Measurements from ENCODE around the gene MGAT5B.

The MGAT5B gene

DNA sequence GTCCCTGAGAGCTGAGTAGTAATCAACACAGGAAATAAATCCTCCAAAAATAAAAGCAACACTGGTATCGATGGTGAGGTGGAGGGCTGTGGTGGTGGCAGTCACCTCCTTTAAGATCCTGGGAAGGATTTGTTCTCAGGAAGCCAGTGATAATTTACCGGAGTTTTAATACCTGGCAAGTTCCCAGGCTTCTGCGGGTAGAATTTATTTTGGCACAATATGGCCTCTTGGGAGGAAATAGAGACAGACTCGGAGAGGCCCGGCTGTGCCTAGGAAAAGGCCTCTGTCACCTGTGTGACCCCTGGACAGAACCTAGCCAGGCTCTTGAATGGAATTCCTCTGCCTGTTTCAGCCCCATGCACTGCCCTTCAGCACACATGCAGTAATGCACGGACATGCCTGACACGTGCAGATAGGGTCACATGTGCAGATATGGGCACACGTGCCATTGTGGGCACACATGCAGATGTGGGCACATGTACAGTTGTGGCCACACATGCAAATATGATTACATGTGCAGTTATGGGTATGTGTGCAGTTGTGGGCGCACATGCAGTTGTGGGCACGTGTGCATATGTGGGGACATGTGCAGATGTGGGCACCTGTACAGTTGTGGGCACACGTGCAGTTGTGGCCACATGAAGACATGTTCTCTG, 33.5 kb downstream of the MGAT5B start:
- TF ChIP-seq, protein P1, sequence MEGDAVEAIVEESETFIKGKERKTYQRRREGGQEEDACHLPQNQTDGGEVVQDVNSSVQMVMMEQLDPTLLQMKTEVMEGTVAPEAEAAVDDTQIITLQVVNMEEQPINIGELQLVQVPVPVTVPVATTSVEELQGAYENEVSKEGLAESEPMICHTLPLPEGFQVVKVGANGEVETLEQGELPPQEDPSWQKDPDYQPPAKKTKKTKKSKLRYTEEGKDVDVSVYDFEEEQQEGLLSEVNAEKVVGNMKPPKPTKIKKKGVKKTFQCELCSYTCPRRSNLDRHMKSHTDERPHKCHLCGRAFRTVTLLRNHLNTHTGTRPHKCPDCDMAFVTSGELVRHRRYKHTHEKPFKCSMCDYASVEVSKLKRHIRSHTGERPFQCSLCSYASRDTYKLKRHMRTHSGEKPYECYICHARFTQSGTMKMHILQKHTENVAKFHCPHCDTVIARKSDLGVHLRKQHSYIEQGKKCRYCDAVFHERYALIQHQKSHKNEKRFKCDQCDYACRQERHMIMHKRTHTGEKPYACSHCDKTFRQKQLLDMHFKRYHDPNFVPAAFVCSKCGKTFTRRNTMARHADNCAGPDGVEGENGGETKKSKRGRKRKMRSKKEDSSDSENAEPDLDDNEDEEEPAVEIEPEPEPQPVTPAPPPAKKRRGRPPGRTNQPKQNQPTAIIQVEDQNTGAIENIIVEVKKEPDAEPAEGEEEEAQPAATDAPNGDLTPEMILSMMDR (IDR thresholded peaks at IDR 0.05; ENCODE audit: low read depth, low read length), result no peak
- Histone ChIP-seq H3K4me3 (ENCODE audit: low read depth, low read length) (no peak overlapping the region), H3K27me3 (no peaks in the 10 kb centered on the region)

DNA sequence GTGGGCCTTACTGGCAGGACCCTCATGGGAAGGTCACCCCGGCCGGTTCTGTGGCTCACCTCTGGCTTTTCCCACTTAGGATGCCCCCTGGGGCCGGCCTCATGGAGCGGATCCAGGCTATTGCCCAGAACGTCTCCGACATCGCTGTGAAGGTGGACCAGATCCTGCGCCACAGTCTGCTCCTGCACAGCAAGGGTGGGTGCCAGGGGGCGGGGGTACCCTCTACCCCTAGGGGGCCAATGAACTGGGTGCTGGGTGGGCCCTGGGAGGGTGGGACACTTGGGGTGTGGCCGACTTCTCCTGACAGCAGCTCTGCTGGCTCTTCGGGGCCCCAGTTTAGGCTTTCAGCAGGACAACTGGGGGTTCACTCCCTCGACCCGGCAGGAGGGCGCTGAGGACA, 34.3 kb downstream of the MGAT5B start:
- Histone ChIP-seq H3K4me1 (peaks cover 9% of the 10 kb centered on the region; the same call in 1 of the 2 replicates), H3K36me3 (peaks cover 35% of the 10 kb centered on the region), H3K9me3 (no peaks in the 10 kb centered on the region), H3K4me3 (ENCODE audit: low read depth, low read length) (no peak overlapping the region), H3K27me3 (no peaks in the 10 kb centered on the region)
- TF ChIP-seq, protein P1 (IDR thresholded peaks at IDR 0.05; ENCODE audit: low read depth, low read length), result no peak
- DNase-seq, result no peak

More for the DNA sequence above, 33.5 kb downstream of the MGAT5B start:
- no peak for DNase-seq
- Histone ChIP-seq H3K4me1 (peaks cover 9% of the 10 kb centered on the region; the same call in 1 of the 2 replicates), H3K36me3 (peaks cover 34% of the 10 kb centered on the region), H3K9me3 (no peaks in the 10 kb centered on the region)

DNA sequence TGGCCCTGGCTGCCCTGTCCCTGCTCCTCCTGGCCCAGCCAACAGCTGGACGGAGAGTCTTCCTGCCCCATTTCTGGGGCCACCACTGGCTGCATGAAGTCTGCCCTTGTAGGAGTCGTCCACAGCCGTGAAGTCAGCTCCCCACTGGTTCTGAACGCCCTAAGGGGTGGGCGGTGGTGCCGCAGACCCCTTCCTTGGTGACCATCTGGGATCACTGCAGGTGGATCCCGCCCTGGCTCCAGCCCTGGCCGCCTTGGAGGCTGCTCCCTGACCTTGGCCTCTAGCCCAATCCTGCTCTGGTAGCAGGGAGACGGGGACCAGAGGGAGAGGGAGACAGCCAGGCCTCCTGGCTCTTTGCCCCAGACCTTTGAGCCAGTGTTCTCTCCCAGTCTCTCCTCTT, 35.4 kb downstream of the MGAT5B start:
- no peak for DNase-seq
- TF ChIP-seq, protein P1 (IDR thresholded peaks at IDR 0.05; ENCODE audit: low read depth, low read length), result no peak
- Histone ChIP-seq H3K4me1 (peaks cover 9% of the 10 kb centered on the region; the same call in 1 of the 2 replicates), H3K27me3 (no peaks in the 10 kb centered on the region), H3K4me3 (ENCODE audit: low read depth, low read length) (no peak overlapping the region), H3K36me3 (peaks cover 38% of the 10 kb centered on the region), H3K9me3 (no peaks in the 10 kb centered on the region)

DNA sequence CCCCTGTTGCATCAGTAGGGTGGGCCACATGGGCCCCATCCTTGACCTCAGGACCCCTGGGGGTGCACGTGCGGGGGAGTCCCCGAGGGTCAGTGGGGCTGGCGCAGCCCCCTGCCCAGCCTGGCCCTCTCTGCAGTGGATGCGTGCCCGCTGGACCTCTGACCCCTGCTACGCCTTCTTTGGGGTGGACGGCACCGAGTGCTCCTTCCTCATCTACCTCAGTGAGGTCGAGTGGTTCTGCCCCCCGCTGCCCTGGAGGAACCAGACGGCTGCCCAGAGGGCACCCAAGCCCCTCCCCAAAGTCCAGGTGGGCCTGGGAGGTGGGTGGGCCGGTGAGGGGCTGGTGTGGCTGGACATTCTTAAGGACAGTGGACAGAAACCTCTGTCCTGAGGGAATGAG, 35.9 kb downstream of the MGAT5B start:
- no peaks in the 10 kb centered on the region for H3K9me3 ChIP-seq
- no peak overlapping the region for H3K4me3 ChIP-seq (ENCODE audit: low read depth, low read length)
- no peak for DNase-seq
- peaks cover 9% of the 10 kb centered on the region; the same call in 1 of the 2 replicates for H3K4me1 ChIP-seq
- TF ChIP-seq, protein P1 (IDR thresholded peaks at IDR 0.05; ENCODE audit: low read depth, low read length), result no peak
- no peaks in the 10 kb centered on the region for H3K27me3 ChIP-seq
- peaks cover 38% of the 10 kb centered on the region for H3K36me3 ChIP-seq

DNA sequence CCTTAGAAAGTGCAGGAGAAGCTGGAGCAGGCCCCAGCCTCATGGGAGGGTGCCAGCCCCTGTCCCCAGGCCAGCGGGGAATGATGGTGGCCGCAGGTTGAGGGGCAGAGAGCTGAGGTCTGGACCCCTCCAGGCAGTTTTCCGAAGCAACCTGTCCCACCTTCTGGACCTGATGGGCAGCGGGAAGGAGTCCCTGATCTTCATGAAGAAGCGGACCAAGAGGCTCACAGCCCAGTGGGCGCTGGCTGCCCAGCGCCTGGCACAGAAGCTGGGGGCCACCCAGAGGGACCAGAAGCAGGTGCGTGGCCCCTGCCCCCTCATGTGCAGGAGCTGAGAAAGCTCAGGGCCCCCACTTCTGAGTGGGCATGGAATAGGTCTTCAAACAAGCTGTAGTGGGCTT, 36.8 kb downstream of the MGAT5B start:
- Histone ChIP-seq H3K9me3 (no peaks in the 10 kb centered on the region), H3K36me3 (peaks cover 37% of the 10 kb centered on the region), H3K27me3 (no peaks in the 10 kb centered on the region), H3K4me1 (peaks cover 9% of the 10 kb centered on the region; the same call in 1 of the 2 replicates), H3K4me3 (ENCODE audit: low read depth, low read length) (no peak overlapping the region)
- DNase-seq, result no peak
- TF ChIP-seq, protein P1 (IDR thresholded peaks at IDR 0.05; ENCODE audit: low read depth, low read length), result no peak

DNA sequence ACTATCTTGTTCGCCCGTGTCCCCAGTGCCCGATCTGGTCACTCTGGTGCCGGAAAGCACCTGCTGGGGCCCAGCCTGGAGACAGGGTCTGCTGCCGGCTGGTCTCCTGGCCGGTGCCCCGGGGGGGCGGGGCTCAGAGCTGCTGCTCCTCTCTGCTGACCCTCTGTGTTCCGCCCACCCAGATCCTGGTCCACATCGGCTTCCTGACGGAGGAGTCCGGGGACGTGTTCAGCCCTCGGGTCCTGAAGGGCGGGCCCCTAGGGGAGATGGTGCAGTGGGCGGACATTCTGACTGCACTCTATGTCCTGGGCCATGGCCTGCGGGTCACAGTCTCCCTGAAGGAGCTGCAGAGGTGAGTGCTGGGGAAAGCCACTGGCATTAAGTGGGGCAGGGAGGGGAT, 37.6 kb downstream of the MGAT5B start:
- Histone ChIP-seq H3K9me3 (no peaks in the 10 kb centered on the region), H3K4me1 (peaks cover 6% of the 10 kb centered on the region; the same call in 1 of the 2 replicates), H3K36me3 (peaks cover 37% of the 10 kb centered on the region), H3K27me3 (no peaks in the 10 kb centered on the region), H3K4me3 (ENCODE audit: low read depth, low read length) (no peak overlapping the region)
- no peak for DNase-seq
- TF ChIP-seq, protein P1 (IDR thresholded peaks at IDR 0.05; ENCODE audit: low read depth, low read length), result no peak

All from BE2C (cell line).